ENCODE measurements around the gene SCN2B.

Gene SCN2B

DNA sequence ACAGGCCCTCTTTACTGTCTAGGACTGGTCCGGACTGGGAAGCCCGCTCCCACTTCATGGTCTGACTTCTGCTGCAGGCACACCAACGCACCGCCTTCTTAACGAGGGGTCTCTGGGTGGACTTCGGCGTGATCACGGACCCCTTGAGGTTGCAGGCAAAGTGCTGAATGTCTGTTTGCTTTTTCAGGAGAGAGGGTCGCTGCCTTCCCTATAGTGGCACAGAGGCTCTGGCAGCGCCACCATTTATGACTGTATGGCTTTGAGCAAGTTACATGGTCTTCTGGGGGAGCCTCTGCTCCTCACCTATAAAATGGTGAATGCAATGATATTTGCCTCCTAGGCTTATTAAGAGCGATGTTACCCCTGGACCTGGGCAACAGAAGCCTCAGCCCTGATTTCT, 22.5 kb downstream of the SCN2B start:
- DNase-seq (ENCODE audit: low read depth): no peak

DNA sequence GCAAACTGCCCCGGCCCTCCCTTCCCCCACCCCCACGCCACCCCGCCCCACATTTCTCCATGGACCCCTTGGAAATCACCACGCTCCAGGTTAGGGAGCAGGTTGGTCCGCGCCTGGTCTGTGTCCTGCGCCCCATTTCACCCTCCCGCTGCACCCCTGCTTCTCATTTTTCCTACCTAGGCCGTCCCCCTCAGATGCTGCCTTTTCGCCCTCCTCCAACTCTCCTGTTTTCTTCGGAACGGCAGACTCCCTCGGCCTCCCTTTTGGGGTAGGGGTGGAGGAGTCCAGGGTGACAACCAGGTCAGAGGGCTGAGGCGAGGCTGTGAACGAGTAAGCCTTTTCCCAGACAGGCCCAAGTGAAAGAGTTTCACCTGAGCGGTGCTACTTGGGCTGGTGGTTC, 22.9 kb downstream of the SCN2B start:
- no peak for DNase-seq (ENCODE audit: low read depth)

DNA sequence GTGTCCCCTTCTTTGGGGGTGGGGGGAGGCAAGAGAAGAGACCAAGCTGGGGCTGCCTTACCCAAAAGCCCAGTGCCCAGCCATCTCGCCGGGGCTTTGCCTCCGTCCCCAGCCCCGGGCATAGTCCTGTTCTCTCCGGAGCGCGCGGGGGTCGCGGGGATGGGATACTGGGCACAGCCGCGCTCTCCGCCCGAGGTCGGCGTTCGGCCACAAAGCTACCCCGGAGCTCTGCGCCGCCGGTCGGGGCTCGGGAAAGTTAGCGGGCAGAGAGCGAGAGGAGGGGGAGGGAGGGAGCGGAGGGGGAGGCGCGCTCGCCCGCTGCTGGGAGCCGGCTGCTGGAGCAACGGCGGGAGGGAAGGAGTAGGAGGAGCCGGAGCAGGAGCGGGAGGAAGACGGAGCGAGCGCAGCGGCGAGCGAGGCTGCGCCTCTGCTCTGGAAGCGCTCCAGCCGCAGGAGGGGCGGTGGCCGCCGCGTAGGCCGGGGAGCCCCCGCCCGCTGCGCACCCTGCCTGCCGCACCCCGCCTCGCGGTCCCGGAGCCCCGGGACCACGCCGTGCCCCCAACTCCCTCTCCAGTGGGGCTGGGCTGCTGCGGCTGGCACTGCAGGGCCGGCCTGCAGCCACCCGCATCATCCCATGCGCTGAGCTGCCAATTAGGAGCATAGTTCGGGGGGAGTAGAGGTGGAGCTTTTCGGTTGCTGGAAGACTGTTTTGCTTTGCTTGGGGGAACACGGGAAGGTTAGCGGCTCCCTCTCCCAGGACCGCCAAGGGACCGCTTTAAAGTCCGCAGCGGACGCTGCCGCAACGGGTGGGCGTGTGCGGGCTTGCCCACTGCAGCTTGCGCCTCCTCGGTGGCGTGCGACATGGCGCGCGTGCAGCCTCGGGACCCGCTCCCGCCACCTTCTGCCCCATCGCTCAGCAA, 23.6 kb downstream of the SCN2B start, which contains the start of gene SCN4B:
SCN4B (minus strand) TSS at position 272 of the 920 bp plus-strand sequence; CDS start at position 122, 150 bp downstream.
- no peak for DNase-seq (ENCODE audit: low read depth)

DNA sequence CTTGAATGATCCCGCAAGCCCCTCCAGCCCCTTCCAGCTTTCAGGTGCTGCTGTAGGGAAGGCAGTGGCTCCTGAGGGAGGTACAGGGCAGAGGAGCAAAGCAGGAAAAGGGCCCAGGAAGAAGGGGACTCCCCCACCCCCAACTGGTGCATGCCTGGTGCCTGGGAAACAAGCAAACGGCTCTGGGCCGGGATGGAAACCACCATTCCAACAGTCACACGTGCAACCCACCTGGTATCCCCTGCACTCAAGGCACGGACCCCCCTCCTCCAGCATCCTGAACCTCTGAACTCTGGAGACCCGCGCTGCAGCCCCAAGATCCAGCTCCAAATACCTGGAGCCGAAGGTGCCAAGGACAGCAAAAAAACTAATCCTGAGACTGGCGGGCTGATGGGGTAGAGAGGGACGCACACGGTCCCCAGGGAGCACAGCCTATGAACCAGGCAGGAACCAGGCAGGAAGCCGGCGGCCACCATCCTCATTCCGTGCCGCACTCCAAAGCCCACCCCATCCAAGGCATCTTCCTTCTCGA, 24.4 kb downstream of the SCN2B start:
- DNase-seq (ENCODE audit: low read depth): no peak

DNA sequence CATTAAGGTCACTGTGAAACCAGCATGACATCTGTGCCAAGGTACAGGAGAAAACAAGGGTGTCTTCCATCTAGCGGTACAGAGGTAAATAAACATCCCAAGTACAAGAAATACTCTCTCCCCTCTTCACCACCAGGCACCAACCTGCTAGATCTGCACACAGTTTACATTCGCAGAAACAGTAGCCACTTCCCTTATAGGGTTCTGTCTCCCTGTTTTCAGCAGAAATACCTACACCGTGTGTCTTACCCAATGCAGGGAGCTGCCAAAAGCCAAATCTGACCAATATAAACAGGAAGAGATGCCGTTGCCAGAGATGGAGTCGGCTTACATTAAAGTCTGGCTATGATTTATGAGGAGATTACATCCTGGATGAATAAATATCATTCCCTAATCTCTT, 25.0 kb downstream of the SCN2B start:
- no peak for DNase-seq (ENCODE audit: low read depth)

DNA sequence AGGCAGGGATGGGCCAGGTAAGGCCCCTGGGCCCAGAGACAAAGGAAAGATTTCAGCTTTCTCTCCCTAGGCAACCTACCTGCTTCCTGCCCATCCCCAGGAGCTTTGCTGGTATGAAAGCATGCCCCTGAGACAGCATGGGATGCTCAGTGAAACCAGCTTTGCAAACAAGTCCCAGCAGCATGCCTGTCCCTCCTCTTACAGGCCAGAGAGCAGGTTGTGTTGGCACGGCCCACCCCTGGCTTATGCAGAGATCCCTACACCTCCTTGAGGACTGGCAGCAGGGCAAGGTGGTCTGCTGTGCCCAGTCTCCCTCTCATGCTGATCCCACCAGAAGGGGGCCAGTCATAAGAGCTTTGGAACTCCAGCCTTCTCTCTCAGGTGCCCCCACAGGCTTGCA, 26.9 kb downstream of the SCN2B start:
- no peak for DNase-seq (ENCODE audit: low read depth)

DNA sequence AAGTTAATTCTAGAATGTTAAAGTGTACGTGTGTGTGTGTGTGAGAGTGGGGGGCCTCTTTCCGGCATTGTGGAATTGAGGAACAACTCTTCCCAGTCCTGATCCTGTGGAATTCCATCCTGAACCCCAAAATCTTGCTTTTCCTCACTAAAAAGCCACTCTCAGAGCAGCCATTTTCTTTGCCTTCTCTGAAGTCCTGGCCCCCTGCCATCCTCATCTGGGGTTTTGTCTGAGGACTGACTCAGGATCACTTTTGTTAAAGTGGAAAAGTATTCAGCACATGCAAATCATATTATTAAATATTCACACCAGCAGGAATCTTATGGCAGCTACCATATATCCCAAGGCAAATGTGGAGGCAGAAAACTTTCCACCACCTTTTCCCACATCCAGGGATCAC, 27.6 kb downstream of the SCN2B start:
- DNase-seq (ENCODE audit: low read depth): no peak

DNA sequence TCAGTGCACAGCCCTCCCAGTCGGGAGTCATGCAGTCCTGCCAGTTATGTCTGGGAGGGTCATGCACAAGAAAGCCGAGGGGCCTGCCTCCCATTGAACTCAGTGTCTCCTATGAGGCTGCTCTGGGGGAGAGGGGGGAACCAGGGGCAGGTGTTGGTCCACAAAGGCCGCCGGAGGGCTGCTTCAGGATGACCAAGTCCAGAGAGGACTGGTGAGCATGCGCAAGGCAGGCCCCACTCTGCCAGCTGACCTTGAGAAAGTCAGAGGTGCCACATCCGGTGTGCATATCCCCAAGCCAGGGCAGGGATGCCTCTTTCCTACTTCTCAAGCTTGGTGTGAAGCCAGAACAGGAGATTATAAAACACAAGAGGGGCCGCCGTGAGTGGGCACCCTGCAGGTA, 28.2 kb downstream of the SCN2B start:
- DNase-seq (ENCODE audit: low read depth): no peak

DNA sequence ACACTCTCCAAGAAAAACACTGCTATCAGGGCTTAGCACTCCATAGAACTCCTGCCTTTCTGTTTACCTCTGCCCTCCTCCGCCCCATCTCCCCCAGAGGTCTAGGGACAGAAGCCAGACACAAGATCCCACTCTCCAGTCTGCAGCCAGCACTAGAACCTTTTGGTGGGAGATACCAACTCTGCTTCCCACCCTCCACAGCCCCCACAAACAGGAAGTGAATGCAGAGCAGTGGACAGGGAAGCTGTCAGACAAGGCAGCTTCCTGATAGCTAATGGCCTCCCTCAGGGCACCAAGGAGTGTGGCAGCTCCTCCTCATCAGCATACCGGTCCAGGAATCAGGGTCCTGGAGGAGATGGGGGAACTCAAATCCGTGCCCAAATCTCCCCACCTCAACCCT, 28.9 kb downstream of the SCN2B start:
- no peak for DNase-seq (ENCODE audit: low read depth)

DNA sequence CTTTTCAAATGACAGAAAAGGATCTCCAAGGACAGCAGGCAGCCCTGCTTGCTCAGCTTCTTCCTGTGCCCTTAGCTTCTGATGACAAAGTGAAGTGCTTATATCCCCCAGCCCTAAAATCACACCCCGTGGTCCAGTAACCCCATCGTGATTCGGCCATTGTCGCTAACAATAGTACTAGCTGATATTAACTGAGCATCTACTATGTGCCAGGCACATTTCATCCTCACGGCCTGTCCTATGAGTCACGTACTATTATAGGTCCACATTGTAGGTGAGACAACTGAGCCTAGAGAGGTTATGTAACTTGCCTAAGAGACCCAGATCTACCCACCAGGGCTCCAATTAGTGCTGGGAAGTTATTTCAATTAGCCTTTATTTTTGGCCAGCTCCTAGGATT, 29.9 kb downstream of the SCN2B start:
- no peak for DNase-seq (ENCODE audit: low read depth)

DNA sequence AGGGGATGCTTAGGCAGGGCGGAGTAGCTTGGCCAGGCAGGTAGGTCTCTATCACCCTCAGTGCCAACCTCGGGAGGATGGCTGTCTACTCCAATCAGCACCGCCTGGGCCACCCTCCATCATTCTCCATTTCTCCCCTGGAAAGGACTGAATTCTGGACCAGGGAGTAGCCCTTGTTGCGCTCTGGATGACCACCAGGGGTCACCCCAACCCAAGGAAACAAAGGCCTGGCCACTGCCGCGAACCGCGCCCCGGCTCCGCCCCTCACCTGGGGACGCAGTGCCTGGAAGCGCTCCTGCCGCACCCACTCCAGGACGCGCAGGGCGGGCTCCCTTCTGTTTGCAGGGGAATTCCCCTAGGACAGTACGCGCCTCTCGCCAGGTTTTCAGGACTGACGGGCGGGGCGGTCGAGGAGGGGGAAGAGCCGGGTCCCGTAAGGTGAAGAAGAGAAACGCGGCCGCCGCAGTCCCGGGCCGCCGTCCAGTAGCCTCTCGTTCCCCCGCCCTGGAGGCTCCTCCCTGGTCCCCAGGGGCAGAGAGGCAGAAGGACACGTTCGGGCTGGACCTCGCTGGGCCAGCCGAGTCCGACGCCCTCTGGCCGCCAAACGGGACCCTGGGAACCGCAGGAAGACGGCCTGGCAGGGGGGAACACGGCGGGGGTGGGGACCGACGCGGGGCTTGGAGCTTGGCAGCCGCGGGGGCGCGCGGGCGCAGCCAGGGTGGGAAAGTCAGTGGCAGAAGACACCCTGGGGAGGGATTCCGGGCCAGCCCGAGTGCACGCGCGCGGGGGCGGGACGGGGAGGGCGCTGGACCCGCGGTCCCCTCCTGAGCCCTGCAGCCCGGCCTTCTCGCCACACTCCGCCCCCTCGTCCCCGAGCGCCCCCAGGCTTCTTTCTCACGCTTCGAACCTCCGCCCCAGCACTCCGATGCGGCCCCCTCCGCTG, 30.9 kb downstream of the SCN2B start:
- DNase-seq (ENCODE audit: low read depth): peak; percentile 80

DNA sequence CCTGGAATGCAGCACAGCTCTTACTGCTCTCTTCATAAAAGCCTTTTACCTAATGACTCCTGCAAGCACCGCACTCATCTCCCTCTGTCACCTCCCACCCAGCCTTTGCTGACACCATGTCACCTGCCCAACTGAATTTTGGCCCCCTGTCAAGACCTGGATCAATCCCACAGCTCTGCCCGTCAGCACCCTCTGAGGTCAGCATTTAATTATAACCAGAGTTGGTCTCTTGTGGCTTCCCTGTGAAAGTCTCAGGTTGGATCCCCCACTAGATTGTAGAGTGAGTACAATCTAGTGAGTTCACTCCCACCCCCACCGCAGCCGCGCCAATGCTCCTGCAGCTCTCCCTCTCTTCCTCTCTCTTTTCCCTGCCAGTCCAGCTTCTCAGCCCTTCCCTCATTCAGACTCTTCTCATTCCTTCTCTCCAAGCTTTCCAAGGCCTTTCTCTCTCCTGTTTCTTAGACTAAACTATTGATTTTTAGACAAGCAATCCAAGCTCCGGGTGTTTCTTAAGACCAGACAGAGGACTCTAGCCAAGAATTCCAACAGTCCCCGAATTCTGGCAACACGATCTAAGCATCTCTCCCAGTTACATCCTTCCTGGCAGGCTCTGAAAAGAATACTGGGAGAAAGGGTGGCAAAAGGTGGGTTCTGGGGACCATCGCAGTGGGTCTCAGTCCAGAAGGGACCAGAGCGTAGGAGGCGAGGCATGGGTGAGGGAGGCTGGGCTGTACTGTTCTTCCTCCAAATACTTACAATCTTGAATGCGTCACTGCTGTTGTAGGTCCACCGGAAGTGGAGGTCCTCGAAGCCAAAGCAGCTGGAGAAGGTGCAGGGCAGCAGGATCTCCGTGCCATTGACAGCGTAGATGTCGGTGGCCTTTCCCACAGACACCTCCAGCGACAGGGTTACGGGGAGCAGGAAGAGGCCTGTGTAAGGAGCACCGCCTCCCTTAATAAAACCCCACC, 31.9 kb downstream of the SCN2B start:
- no peak for DNase-seq (ENCODE audit: low read depth)

DNA sequence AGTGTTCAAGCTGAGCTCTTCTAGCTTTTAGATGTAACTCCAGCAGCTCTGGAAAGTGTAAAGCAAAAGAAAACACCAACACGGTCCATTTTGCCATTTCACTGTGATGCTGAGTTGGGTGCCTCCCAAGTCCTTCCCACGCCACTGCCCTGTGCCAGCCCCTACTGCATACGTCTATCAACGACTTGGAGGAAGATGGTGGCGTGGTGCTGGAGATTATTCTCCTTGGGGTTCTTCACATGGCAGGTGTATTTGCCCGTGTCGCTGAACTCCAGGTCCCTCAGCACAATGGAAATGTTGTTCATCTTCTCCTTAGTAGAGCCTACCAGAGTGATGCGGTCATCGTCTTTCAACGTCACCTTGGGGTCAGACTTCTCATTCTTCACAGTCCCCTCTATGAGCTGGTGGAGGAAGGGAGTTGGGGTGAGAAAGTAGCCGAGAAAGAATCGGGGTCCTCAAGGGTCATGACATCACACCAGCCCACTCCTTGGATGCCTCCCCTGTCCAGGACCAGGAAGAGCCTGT, 32.7 kb downstream of the SCN2B start:
- DNase-seq (ENCODE audit: low read depth): no peak

DNA sequence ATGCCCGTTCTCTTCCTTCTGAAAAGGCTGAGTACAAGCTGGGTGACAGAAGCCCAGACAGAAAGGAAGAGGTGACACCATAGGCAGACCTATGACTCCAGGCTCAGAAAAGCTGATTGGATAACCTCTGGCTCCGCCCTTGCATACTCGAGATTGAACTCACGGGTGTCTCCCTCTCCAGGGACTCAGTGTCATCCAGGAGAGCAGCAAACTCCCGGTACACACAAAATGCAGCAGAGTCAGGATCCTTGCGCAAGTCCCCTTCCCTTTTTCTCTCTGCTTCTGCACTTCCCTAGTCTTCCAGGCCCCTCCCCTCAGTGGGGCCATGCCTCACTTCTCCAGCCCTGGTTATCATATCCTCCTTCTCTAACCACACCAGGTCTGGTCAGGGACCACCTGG, 33.6 kb downstream of the SCN2B start:
- DNase-seq (ENCODE audit: low read depth): no peak

DNA sequence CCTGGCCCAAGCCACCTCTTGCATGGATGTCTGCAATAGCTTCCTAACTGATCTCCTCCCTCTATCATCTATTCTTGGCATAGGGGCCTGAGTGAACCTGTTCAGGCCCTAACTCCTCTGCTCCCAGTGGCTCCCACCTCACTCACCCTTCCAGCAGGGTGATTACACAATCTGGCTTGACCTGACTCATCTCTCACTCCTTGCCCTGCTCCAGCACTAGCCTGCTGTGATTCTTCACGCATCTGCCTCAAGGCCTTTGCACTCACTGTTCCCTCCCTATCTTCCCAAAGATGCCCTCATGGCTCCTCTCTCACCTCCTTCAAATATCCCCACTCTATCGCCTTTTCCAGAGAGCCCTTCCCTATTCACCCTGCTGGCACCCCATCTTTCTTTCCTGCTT, 34.4 kb downstream of the SCN2B start:
- DNase-seq (ENCODE audit: low read depth): no peak

DNA sequence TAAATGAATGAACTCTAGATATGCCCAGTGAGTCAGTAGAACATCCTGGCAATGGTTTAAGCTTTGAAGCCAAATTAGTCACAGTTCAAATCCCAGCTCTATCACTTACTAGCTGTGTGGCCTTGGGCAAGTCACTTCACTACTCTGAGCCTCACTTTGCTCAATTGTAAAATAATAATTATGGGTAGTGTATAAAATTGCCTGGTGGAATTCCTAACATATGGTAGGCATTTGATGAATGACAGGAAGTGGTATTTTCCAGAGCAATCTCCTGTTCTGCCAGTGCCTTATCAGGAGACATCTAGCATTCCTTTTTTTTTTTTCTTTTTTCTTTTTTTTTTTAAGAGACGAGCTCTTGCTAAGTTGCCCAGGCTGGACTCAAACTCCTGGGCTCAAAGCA, 36.9 kb downstream of the SCN2B start:
- no peak for DNase-seq (ENCODE audit: low read depth)

DNA sequence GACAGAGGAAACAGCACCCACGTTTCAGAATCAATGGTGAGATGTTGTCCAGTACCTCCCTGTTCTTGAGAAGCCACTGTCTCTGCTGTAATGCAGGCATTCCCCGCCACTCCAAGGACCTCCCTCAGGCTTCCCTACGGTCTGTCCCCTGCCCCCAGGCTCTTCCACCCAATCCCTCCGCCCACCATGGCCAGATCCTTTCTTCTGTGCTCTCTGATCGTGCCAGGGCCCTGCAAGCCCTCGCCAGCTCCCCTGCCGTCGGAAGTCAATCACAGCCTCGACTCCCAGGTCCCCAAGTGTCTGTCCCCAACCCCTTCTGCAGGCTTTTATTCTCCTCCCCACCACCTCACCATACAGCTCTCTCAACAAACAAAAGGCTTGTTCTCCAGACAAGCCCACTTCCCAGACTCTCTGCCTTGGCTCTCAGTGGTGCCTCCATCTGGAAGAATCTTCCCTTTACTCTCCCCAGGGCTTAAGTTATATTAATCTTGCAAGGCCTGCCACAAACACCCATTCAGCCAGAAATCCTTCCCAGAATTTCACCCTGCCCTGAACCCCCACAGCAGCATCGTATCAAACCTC, 37.5 kb downstream of the SCN2B start:
- no peak for DNase-seq (ENCODE audit: low read depth)

DNA sequence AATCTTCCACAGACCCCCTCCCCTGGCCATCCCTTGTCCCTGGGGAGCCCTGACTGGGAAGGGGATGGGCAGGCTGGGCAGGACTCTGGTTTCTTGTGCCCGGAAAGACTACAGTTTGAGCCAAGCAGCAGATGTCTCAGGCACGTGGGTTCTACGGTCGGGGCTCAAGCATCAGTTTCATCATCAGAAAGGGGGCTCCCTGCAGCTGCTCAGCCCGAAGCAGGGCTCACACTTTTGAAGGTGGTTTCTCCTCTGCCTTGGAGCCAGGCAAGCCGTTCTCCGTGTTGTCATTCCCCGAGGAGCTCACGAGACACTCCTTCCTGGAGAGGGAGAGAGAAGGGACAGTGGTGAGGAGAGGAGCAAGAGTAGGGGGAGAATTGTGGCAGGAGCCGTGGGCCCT, 39.6 kb downstream of the SCN2B start:
- no peak for DNase-seq (ENCODE audit: low read depth)

DNA sequence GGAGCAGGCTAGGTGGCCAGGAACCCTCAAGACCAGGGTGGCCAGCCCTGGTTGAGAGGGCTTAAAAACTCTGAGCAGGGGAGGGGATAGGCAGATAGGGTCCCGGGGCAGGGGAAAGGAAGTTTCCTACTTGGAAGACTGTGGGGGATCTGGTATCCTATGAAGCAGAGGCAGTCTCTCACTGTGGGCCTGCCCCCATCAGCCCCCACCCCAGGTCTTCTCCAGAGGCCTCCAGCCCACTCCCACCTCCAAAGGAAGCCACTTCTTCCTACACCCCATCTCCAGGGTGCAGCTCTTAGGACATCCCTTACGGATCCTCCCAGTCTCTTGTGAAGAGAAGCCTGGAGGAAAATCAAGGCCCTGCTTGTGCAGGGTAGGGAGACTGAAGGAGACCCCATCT, 40.1 kb downstream of the SCN2B start:
- DNase-seq (ENCODE audit: low read depth): no peak

DNA sequence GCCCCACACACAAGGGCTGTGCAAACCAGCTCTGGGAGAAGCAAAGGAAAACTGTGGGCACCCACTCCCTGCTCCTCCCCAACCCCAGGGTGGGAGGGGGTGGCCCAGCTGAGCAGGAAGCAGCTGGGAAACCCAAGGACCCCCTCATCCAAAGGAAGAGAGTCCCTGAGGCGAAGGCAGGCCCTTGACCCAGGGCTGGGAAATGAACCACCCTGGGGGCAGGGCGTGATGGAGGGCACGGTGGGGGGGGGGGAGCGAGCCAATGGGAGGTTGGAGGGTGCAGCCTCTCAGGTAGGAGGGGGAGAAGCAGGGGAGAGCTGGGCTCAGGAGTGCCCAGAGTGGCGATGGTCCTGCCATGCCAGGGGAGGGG, 40.7 kb downstream of the SCN2B start:
- no peak for DNase-seq (ENCODE audit: low read depth)

Data from T follicular helper cell (primary cell).